Pons (tissue), 1 donor: ENCODE measurements around the gene ISOC2.
"Not testable (repeated sequence)": the region's sequence is repeated elsewhere in the genome, so short reads cannot be mapped to it uniquely, and the experiment has no call there.

Experiments
- DNase-seq: peaks from one replicate; pipeline ENCODE4 v3.0.0-alpha.2; 2016; ENCODE audit warnings: low spot score

Gene ISOC2

GRCh38 chr19:55440411-55441105 lies 20.9 kb downstream of the ISOC2 start:
- DNase-seq: no peak

- no peak for DNase-seq
Measured at GRCh38 chr19:55439052-55439451, 22.4 kb downstream of the ISOC2 start.

- no peak for DNase-seq
Measured at GRCh38 chr19:55437410-55437809, 24.0 kb downstream of the ISOC2 start.

- DNase-seq: no peak
Measured at GRCh38 chr19:55436847-55437246, 24.6 kb downstream of the ISOC2 start.

GRCh38 chr19:55435020-55435419 lies 26.4 kb downstream of the ISOC2 start:
- DNase-seq: no peak

- no peak for DNase-seq
Measured at GRCh38 chr19:55434356-55434919, 27.0 kb downstream of the ISOC2 start.

- DNase-seq: no peak
Measured at GRCh38 chr19:55433292-55433691, 28.1 kb downstream of the ISOC2 start.

GRCh38 chr19:55432241-55432959 lies 29.0 kb downstream of the ISOC2 start:
- DNase-seq: no peak

- DNase-seq: no peak
Measured at GRCh38 chr19:55431183-55431582, 30.3 kb downstream of the ISOC2 start.

GRCh38 chr19:55426042-55426441 lies 35.4 kb downstream of the ISOC2 start:
- DNase-seq: peak; percentile 99

GRCh38 chr19:55424518-55424917 lies 36.9 kb downstream of the ISOC2 start:
- no peak for DNase-seq

- no peak for DNase-seq
Measured at GRCh38 chr19:55423225-55424005, 38.0 kb downstream of the ISOC2 start.

- DNase-seq: not testable (repeated sequence)
Measured at GRCh38 chr19:55421281-55421680, 40.2 kb downstream of the ISOC2 start.

GRCh38 chr19:55419624-55420236 lies 41.7 kb downstream of the ISOC2 start:
- DNase-seq: no peak

- DNase-seq: no peak
Measured at GRCh38 chr19:55419103-55419502, 42.3 kb downstream of the ISOC2 start.

GRCh38 chr19:55418185-55418584 lies 43.3 kb downstream of the ISOC2 start:
- peak; percentile 88 for DNase-seq

GRCh38 chr19:55410168-55410567 lies 51.3 kb downstream of the ISOC2 start:
- no peak for DNase-seq

GRCh38 chr19:55409179-55409578 lies 52.3 kb downstream of the ISOC2 start:
- DNase-seq: not testable (repeated sequence)

GRCh38 chr19:55408533-55408872 lies 52.9 kb downstream of the ISOC2 start:
- no peak for DNase-seq

- DNase-seq: peak; percentile 98
Measured at GRCh38 chr19:55407800-55408532, 53.5 kb downstream of the ISOC2 start.

- not testable (repeated sequence) for DNase-seq
Measured at GRCh38 chr19:55407550-55407799, 54.0 kb downstream of the ISOC2 start, which contains the start of gene UBE2S. Gene UBE2S, minus strand, starts transcription at chr19:55407788. Its CDS starts 199 bp downstream, at chr19:55407589.
